HG03565 (cell line): ENCODE results near the gene GALNTL6.

Source experiments
- ATAC-seq: cut with Tn5 transposase; IDR thresholded peaks from one replicate; pipeline ENCODE4 v1.9.1; 2021; ENCODE audit warnings: mild to moderate bottlenecking, moderate library complexity; ENCODE audit not compliant: unreplicated experiment

GALNTL6 gene

DNA sequence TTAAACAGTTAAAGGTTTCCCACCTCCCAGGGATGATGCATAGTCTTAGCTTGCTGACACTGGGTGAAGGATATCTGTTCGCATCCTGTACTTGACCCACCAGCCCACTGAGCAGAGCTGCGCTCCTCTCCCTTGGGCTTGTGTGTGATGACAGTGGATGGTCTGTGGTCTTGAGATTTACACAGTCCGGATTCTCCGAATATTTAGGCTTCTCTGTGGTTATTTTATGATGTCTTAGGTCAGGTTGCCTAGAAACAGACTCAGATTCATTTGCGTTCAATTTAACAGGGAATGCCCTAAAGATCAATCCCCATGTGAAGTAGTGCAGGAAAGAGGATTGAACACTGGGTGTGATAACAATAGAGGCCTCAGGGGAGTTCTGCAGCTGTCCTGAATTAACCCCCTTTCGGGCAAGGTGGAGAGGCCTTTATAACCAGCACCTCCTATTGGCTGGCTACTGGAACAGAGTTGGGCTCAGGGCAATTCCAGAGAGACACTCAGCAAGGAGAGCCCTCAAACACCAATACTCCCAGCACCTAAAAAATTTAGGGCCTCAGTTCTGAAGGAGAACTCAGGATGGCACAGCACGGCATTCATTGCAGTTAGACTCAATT lies 702.2 kb downstream of the GALNTL6 start:
- no peak for ATAC-seq

DNA sequence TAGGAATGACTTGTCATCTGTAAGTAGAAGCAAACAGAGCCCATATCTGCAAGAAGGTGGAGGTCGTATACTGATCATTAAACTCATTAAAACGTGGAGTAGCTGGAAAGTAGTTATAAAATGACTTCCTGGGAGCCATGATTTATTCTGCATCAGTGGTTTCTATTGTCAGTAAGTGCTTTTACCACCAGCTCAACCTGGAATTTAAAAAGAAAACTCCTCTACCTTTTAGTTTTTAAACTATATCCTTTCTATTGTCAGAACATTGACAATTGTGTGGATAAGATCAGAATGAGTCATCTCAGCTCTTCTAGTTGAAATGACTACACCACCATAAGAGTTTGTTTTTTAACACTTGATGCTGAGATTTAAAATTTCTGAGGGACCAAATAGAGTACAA lies 704.2 kb downstream of the GALNTL6 start:
- ATAC-seq, result no peak

DNA sequence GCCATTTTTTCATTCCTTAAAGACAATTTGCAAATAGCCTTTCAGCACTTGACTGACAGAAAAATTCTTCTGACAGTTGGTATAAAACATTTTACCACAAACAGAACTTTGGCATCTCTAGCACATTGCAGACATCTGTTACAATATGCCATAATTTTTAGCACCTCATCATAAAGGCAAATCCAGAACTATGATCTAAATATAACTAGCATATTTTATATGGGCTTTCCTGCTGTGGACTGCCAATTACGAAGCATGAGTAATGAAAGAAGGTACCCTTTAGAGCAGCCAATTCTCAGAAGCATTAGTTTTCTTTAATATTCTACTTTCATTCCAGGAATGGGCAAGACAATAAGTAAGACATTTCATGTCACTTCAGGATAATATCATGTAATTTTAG lies 708.0 kb downstream of the GALNTL6 start:
- ATAC-seq, result no peak

DNA sequence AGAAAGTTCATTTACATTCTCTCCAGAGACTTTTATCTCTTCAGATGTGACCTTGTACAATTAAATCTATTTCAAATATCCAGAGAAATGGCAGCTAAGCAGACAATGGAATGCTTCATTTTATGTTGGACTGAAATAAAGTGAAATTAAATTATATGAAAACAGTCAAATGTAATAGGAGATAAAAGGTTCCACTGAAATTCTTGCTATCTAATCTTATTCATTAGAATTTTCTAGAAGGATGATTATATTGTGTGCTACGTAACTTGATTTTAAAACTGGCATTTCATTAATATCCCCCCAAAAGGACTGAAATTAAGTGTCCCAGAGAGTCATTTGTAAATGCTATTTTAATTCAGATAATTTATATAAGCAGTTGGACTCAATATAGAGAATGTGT lies 708.5 kb downstream of the GALNTL6 start:
- ATAC-seq, result no peak

DNA sequence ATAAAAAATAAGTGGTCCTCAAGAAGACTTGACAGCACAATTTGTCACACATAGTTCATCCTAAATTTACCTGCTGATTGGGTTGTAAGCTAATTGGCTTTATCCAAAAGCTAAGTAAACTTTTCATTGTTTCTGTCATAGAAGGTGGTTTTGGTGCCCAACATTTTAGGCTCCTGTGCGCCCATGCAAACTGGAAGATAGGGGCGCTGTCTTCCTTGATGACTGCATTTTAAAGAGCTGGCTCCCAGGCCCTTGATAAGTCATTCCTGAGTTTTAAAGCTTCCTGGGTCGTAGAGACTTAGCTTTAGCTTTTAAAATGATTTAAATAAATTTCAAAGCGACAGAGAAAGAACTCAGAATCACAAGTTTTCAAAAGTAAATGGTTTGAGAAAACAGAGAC lies 730.0 kb downstream of the GALNTL6 start:
- no peak for ATAC-seq

DNA sequence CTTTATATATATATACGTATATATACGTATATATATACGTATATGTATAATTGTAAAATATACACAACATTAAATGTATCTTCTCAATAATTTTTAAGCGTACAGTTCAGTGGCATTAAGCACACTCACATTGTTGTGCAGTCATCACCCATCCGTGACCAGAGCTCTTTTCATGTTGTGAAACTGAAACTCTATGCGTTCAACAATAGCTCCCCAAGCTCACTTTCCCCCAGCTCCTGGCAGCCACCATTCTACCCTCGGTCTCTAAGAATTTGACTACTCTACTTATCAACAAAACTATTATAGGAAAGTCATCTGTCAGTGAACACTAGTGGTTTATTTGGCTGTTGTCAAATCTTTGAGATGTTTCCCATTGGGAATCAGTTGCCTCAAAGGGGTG lies 733.6 kb downstream of the GALNTL6 start:
- ATAC-seq, result peak; percentile 89

DNA sequence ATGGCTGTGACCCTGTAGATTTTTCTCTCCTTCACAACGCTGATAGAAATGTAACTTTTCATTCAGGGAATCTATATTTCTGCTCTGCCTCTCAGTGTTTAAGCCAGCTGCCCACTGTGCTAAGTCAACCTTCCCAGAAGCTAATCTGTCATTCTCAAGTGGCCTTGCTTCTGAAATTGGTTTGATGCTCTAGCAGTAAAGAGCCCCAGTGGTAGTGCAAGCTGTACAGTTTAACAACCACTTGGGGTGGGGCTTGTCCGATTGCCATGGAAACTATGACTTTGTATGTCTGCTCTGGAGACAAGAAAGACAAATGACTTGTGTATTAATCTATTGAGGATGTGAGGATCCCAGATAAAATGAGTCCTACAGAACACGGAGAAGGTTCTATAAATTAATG lies 734.5 kb downstream of the GALNTL6 start:
- ATAC-seq, result no peak

DNA sequence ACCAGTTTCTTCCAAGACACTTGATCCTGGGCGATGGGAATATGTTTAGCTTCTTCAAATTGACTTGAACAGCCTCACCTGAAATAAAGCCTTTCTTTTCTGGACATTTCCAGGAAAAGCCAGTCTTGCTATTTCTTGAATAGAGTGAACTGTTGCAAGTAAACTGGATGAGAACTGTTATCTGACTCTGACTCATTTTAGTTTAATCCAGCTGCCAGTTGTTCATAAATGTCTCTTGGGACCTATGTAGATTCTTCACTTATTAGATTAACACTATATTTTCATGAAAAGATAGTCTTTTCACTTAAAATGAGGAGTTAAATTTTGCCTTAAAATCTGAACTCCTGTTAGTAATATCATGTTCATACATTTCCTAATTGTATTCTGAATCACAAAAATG lies 740.0 kb downstream of the GALNTL6 start:
- no peak for ATAC-seq

DNA sequence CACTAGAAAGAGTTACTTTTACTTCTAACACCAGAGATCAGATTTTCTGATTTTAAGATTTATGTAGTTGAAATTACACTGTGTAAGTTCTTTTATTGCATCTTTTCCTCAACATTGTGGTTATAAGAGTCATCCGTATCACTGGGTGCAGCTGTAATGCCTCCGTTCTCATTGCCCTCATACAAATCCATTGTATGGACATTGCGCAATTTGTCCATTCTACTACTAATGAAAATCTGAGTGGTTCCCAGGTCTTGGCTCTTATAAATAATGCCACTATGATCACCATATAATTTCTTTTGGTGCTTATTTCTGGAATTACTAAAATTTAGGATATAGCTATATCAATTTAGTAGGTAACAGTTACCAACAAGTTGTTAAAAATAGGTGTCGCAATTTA lies 741.4 kb downstream of the GALNTL6 start:
- ATAC-seq, result no peak

DNA sequence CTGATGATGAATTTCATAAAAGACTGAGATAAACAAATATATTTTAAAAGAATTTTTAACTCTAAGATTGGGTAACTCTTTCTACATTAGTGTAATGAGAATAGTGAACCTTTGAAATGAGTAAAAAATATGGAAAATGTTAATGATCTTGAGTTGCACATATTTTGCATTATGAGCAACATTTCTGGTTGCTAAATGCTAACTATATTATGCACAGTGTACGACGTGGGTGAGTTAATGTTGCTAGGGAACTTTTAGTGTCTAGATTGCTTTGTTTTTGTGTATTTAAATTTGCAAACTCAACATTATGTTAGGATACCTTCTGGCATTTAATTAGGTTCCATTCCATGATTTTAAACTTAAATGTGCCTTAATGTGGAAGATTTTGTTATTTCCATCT lies 742.5 kb downstream of the GALNTL6 start:
- ATAC-seq, result no peak

DNA sequence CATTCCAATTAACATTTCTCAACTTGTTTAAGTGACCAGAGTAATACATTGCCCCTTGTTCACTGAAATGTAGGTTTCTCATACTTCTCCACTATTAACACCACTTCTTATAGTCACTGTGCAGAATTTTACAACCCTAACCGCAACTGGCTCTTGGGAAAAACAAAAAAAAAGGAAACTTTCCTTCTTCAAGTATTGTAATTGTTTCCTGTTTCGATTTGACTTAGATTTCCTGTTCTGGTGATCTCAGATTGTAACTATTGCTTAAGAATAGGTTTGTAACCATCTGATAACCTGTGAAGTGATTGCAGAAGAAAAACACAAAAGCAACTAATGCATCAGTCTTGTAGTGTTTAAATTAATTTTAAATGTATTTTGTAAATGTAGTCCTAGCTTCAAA lies 760.7 kb downstream of the GALNTL6 start:
- no peak for ATAC-seq

DNA sequence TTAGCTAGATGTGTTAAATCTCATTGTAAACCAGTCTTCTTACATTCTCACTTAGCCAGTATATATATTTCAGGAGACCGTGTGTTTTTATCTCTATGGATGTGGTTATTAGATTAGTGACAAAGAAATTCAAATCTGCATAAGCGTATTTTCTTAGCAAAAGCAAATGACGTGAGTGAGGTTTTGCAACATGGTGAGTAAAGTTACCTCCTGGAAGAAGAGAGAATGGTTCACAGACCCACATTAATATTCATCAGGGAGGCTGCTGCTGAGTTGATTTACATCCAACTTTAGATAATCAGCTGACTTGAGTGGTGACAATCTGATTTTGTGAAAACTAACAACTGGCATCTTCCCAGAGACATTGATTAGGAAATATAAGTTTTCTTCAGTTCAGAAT lies 765.5 kb downstream of the GALNTL6 start:
- ATAC-seq, result no peak

DNA sequence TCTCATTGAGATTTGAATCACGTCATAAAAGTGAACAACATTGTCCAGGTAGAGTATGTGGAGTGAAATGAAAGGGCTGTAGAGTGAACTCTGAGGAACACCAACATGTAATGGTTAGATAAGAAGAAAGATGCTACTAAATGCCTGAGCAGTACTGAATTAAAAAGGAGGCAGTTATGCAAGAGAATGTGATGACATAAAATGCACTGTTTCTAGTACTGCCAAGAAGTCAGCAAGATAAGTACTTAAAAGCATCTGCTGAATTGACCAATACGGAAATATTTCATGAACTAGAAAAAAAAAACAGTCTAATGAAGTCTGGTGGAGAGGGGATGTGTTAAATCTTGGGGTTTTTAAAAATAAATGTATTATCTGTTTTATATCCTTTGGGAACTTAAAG lies 771.6 kb downstream of the GALNTL6 start:
- ATAC-seq, result no peak

DNA sequence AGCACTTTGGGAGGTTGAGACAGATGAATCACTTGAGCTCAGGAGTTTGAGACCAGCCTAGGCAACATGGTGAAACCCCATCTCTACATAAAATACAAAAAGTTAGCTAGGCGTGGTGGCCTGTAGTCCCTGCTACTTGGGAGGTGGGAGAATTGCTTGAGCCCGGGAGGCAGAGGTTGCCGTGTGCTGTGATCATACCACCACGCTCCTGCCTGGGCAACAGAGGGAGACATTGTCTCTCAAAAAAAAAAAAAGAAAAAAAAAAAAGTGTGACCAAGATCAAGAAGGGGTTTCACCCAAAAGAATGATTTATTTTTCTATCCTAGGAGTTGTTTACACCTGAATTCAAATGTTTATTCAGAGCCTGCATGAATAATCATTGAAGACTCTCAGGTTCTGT lies 783.0 kb downstream of the GALNTL6 start:
- no peak for ATAC-seq

DNA sequence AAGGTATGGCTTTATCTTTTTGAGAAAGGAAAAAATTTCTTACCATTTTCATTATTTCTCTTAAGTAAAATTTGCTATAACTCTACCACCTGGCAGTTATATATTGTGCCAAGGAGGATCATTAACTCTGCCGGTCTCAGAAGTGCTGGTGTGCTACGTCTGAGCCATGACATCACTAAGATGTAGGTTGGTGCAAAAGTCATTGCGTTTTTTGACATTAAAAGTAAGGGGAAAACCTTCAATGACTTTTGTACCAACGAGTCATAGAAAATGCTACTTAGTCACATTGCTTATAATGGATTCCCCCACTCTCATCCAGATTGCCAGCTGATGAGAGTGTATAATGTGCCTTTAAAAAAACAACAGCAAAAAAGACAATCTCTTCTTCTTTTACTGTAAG lies 786.4 kb downstream of the GALNTL6 start:
- ATAC-seq, result no peak

DNA sequence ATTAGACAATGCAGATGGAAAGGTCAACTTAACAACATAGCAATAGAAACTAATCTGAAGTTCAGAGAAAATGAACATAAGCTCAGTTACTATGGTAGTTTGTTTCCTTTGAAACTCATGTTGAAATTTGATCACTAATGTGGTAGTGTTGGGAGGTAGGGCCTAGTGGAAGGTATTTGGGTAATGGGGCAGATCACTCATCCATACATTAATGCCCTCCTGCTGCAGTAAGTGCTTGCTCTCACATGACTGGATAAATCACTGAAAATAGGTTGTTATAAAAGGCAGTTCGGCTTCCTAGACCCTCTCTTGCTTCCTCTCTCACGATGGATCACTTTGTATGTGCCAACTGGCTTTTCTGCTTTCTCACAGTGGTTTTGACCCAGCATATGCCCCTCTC lies 788.0 kb downstream of the GALNTL6 start:
- ATAC-seq, result no peak

DNA sequence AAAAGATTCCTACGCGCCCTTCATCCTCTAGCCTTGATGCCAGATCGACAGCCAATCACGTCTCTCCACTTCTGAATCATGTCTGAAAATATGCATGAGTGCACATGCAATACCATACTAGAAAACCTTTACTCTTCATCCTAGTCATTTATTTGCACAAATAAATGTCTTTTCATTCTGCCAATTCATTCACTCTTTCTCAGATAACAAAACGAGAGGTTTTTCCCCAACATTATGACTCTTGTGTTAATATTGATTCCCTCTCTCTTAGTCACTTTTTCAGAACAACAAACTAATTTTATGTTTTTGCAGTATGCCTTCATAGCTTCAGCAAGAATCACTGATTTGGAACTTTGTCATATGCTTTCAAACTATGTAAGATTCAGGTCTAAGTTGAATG lies 806.0 kb downstream of the GALNTL6 start:
- ATAC-seq, result no peak

DNA sequence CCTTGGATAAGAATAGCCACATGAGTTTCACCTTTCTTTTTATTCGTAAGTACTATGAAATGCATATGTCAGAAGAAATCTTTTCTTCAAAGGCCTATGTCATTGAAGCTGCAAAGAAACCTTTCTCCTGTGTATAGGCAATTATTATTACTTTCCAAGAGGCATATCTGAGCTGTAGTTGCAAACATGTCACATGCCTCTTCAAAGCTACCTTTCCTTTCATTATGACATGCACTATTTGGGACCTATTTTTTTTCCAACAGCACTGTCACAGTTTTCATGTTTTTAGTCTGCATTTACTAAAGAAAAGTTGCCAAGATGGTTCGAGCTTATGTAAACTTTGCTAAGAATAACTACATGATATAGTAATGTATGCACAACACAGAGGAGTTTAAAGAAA lies 806.6 kb downstream of the GALNTL6 start:
- ATAC-seq, result no peak

DNA sequence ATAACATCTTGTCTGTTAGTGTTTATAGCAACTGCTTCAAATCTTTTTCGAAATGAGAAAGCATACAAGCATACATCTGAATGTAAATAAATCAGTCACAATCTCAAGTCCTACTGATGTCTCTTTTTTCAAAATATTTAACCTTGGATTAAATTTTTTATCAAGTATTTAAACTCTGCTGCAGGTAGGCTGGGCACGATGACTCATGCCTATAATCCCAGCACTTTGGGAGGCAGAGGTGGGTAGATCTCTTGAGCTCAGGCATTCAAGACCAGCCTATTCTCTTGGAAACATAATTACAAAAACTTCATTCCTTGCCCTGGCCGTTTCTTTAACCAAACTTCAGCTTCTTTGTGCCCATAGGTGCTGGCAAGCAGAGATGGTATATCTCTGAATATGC lies 815.1 kb downstream of the GALNTL6 start:
- ATAC-seq, result no peak

DNA sequence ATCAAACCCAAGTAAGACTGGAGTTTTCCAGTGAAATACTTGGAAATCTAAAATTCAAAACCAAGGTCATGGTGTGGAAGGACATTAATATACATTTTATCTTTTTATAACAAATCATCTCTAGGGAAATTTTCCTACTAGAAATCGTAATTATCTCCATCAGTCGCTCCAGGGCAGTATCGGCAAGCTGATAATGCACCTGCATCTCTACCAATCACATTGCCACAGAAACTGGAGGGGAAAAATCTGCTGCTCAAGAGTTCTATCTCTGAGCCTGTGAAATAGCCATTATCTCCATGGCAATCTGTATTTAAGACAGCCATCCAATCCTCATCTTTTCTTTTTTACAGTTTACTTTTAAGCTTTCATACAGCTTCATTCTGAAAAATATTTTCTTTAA lies 817.1 kb downstream of the GALNTL6 start:
- no peak for ATAC-seq

DNA sequence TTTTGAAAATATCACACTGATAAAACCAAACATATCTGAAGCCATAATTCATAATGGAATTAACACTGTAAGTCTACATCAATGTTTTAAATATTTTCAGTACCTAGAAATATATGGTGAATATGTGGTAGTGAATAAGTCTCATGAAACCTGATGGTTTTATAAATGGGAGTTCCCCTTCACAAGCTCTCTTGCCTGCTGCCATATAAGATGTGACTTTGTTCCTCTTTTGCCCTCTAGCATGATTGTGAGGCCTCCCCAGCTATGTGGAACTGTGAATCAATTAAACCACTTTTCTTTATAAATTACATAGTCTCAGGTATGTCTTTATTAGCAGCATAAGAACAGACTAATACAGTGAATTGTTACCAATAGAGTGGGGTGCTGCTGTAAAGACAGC lies 818.6 kb downstream of the GALNTL6 start:
- ATAC-seq, result no peak

DNA sequence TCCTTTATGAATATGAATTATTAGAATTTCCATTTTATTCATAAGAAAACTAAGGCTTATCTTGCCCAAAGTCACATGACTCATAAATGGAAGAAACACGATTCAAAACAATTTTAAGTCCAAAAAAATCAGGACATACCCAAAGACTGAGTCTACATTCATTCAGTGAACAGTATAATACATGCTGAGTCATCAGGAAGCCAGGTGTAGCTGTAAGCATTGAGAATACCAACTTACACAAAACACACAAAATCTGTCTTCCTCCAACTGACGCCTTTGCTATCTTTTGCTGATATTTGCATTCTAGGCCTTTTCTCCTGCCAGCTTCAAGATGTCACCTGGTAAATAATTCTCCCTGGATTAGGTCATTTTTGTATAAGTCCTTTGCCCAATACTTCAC lies 835.3 kb downstream of the GALNTL6 start:
- no peak for ATAC-seq

DNA sequence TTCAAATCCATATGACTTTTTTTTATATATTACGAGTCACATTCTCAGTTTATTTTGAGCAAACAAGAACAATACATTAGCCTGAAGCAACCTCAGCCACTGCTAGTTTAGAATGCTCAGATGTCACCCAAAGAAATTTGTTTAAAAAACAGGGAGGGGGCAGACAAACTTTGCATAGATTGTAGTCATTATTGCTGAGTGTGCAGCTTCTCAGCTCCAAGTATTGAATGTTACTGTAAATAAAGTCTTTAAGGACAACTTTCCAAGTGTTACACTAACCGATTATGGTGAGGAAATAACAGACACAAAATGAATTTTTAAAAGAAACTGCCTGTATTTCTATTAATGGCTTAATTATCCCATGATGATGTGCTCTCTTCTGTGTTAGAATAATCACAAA lies 835.9 kb downstream of the GALNTL6 start:
- ATAC-seq, result no peak
